ENCODE measurements around the gene MYO5B. TPM values are rescaled to one million over a fixed set of nuclear protein-coding genes. Genes with fewer than 3 reads are reported as not detected.

Gene MYO5B
- total RNA-seq, 6 experiments from 2014 or later, result 0.17 to 0.28 TPM; not detected in 4

DNA sequence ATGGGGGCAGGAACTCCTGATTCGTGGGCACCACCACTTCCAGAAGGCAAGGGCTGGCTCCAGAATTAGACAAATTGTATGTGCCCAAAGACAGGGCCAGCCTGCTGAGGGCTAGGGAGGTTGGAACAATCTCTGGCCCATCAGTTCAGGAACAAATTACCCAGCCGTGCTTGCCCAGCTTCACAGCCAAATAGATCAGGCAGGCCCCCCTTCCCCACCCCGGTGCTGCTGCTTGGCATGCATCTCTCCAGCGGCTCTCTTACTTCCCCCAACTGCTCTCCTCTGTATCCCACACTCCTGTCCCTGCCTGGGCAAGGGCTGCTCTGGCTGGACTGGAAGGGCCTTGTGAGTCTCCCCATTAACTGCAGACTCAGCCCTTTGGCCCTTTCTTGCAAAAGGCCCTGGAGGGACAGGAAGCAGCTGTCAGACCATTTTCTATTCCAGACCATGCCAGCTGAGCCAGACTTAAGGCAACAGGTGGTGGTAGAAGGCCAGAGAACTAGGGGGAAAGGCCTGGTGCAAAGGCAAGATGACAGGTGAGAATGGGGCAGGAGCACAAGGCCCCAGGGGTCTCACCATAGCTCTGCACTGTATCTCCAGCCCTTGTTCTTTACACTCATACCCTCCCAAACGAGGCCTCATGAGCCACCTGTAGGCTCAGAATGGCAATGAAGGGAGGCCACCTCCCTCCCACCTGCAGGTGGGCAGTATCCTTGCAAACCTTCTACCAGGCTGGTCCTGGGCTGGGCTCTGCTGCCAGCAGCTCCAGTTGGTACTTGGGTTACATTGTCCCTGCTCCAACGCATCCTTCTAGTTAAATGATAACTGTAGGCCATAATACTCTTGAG, 350.9 kb downstream of the MYO5B start:
- Mint-ChIP-seq H3K36me3 (ENCODE audit: low read depth) (no peaks in the 10 kb centered on the region), H3K9me3 (no peaks in the 10 kb centered on the region), H3K4me3 (no peak overlapping the region), H3K4me1 (ENCODE audit: low read depth) (peaks cover 21% of the 10 kb centered on the region), H3K27me3 (ENCODE audit: insufficient read depth) (peaks cover 17% of the 10 kb centered on the region), H3K27ac (no peak overlapping the region)
- TF ChIP-seq, protein P1, sequence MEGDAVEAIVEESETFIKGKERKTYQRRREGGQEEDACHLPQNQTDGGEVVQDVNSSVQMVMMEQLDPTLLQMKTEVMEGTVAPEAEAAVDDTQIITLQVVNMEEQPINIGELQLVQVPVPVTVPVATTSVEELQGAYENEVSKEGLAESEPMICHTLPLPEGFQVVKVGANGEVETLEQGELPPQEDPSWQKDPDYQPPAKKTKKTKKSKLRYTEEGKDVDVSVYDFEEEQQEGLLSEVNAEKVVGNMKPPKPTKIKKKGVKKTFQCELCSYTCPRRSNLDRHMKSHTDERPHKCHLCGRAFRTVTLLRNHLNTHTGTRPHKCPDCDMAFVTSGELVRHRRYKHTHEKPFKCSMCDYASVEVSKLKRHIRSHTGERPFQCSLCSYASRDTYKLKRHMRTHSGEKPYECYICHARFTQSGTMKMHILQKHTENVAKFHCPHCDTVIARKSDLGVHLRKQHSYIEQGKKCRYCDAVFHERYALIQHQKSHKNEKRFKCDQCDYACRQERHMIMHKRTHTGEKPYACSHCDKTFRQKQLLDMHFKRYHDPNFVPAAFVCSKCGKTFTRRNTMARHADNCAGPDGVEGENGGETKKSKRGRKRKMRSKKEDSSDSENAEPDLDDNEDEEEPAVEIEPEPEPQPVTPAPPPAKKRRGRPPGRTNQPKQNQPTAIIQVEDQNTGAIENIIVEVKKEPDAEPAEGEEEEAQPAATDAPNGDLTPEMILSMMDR (IDR thresholded peaks at IDR 0.05), result no peak
- no peak for DNase-seq

DNA sequence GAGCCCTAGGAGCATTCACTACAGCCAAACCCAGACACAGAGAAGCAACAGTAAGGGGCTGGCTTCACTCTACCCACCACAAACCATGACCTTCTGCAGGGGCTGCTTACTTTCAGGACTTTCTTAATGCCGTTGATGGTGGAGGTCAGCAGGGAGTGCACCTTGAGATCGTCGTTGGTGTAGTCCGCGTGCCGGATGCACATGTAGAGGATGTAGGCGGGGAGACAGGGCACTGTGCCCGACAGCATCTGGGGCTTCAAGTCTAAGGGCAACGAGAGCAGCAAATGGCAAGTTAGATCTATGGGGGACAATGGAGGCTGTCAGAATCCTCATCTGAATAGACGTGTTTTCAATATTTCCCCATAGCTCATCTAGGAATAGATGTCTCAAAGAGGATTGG, 351.8 kb downstream of the MYO5B start:
- Mint-ChIP-seq H3K36me3 (ENCODE audit: low read depth) (no peaks in the 10 kb centered on the region), H3K27ac (no peak overlapping the region), H3K27me3 (ENCODE audit: insufficient read depth) (peaks cover 13% of the 10 kb centered on the region), H3K9me3 (no peaks in the 10 kb centered on the region), H3K4me1 (ENCODE audit: low read depth) (peaks cover 20% of the 10 kb centered on the region), H3K4me3 (no peak overlapping the region)
- TF ChIP-seq, protein P1 (IDR thresholded peaks at IDR 0.05), result no peak
- no peak for DNase-seq

DNA sequence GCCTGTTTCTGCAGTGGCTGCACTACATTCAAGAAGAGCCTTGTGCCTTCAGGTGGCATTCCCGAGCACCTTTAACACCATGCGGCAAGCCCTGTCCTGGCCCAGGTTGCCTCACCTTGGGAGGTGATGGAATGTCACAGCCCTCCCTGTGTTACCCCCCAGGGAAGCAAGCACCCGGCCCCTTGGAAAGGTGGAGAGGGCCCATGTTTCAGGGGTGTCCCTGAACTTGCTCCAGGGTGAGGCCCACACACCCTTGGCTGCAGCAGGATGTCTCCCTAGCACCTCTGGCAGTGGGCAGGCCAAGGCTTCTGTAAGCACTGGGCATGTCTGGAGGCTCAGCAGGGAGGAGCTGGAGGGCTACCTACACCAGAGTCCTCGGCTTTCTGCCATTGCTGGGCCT, 352.3 kb downstream of the MYO5B start:
- TF ChIP-seq, protein P1 (IDR thresholded peaks at IDR 0.05), result no peak
- peaks cover 8% of the 10 kb centered on the region for H3K27me3 Mint-ChIP-seq (ENCODE audit: insufficient read depth)
- no peaks in the 10 kb centered on the region for H3K9me3 Mint-ChIP-seq
- no peak for DNase-seq
- H3K36me3 Mint-ChIP-seq (ENCODE audit: low read depth), result no peaks in the 10 kb centered on the region
- no peak overlapping the region for H3K27ac Mint-ChIP-seq
- no peak overlapping the region for H3K4me3 Mint-ChIP-seq
- peaks cover 20% of the 10 kb centered on the region for H3K4me1 Mint-ChIP-seq (ENCODE audit: low read depth)

DNA sequence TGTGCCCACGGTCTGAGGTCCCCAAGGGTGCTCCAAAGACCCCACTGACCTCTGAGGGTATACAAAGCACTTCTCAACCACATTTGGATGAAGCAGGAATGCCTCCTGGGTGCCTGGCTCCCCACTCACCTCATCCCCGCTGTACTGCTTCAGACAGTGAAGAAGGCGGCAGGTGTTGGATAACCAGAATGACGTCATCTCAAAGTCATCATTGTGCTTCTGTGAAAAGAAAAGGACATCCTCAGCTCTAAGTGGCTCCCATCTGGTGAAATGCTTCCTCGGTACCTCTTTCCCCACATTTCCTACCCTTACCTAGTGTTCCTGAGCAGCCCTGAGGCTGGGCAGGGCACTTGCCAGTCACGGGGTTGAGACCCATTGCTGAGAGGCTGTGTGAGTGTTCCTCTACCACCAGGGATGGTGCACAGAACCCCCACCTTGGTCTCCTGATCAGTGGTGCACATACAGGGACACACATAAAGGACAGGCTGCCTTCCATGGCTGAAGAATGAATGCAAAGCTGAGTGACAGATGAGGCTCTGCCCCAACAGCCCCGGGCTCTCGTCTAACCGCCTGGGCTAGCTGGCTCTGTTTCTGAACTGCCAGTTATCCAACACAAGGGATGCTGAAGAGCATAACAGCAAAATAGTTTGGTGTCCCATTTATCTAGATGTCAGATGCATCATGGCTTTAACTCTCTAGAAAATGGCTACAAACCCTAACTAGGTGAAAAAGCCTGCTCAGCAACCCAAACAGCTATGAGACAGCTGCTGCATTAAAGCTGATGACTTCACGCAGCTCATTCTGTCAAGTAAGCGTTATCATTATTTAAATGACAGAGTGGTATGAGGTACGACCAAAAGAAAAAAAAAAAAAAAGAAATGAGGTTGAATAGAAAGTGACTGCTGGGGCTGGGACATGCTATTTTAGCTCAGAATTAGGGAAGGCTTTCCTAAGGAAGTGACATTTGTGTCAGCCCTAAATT, 353.4 kb downstream of the MYO5B start:
- no peaks in the 10 kb centered on the region for H3K9me3 Mint-ChIP-seq
- peaks cover 5% of the 10 kb centered on the region for H3K27me3 Mint-ChIP-seq (ENCODE audit: insufficient read depth)
- no peak overlapping the region for H3K4me3 Mint-ChIP-seq
- H3K36me3 Mint-ChIP-seq (ENCODE audit: low read depth), result no peaks in the 10 kb centered on the region
- peaks cover 18% of the 10 kb centered on the region for H3K4me1 Mint-ChIP-seq (ENCODE audit: low read depth)
- no peak overlapping the region for H3K27ac Mint-ChIP-seq
- no peak for DNase-seq
- TF ChIP-seq, protein P1 (IDR thresholded peaks at IDR 0.05), result no peak

DNA sequence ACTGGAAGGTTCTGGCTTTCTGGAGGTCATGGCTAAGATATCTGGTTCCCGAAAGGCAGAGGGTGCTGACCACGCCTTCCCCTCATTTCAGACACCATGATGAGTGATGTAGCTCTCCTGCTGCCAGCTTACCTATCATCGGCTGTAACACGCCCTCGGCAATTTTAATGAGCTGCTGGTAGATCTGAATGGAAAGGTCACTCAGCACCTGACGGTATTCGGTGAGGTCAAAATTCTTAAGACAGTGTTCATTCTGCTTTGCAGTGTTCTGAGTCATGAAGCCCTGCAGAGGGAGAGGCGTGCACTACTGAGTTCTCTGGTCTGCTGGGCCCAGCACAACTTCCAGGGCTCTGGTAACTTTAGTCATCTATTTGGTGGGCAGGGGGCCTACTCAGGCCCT, 355.9 kb downstream of the MYO5B start:
- Mint-ChIP-seq H3K36me3 (ENCODE audit: low read depth) (no peaks in the 10 kb centered on the region), H3K27me3 (ENCODE audit: insufficient read depth) (no peaks in the 10 kb centered on the region; the same call in none of the 2 replicates), H3K4me3 (no peak overlapping the region), H3K9me3 (no peaks in the 10 kb centered on the region), H3K4me1 (ENCODE audit: low read depth) (peaks cover 30% of the 10 kb centered on the region), H3K27ac (no peak overlapping the region)
- TF ChIP-seq, protein P1 (IDR thresholded peaks at IDR 0.05), result no peak
- peak; percentile 52 for DNase-seq

Measured in HFFc6 (cell line).